Hematopoietic multipotent progenitor cell (in vitro differentiated cells): ENCODE measurements around the gene PRKCA. TPM values are rescaled to one million over a fixed set of nuclear protein-coding genes. Genes with fewer than 3 reads are reported as not detected.

ENCODE experiments used
- DNase-seq, 3 donors: peaks; one replicate each; pipeline ENCODE4 v3.0.0-alpha.2; 2011 to 2015; ENCODE audit warnings: low read depth in 2 of 3, low spot score in 2 of 3
- total RNA-seq: library from RNA; depleted of rRNA; stranded (reverse); fragments of >200 nt; gene quantifications from one replicate; pipeline ENCODE4 v1.2.3, GENCODE V29; 2012

PRKCA gene
- total RNA-seq, 1 donor = 0.54 TPM

GRCh38 chr17:66634193-66634592 lies 331.8 kb downstream of the PRKCA start:
- no peak for DNase-seq

- DNase-seq = no peak
These were observed 333.1 kb downstream of the PRKCA start for GRCh38 chr17:66635386-66636045.

GRCh38 chr17:66636111-66636510 lies 333.7 kb downstream of the PRKCA start:
- DNase-seq = no peak

- DNase-seq = no peak
These were observed 335.1 kb downstream of the PRKCA start for GRCh38 chr17:66637491-66637890.

GRCh38 chr17:66638707-66639479 lies 336.5 kb downstream of the PRKCA start:
- no peak for DNase-seq

GRCh38 chr17:66643815-66644710 lies 341.6 kb downstream of the PRKCA start:
- no peak for DNase-seq

GRCh38 chr17:66645259-66645658 lies 342.8 kb downstream of the PRKCA start:
- DNase-seq = no peak

- DNase-seq = no peak
These were observed 345.1 kb downstream of the PRKCA start for GRCh38 chr17:66647391-66647983.

- DNase-seq = no peak
These were observed 347.6 kb downstream of the PRKCA start for GRCh38 chr17:66649818-66650543.

GRCh38 chr17:66650544-66650877 lies 348.1 kb downstream of the PRKCA start:
- DNase-seq = no peak

- DNase-seq = no peak
These were observed 350.6 kb downstream of the PRKCA start for GRCh38 chr17:66652840-66653507.

GRCh38 chr17:66654106-66654740 lies 351.8 kb downstream of the PRKCA start:
- no peak for DNase-seq

GRCh38 chr17:66654764-66655163 lies 352.4 kb downstream of the PRKCA start:
- DNase-seq = no peak

- no peak for DNase-seq
These were observed 353.0 kb downstream of the PRKCA start for GRCh38 chr17:66655461-66655860.

GRCh38 chr17:66655861-66656260 lies 353.4 kb downstream of the PRKCA start:
- DNase-seq = no peak

GRCh38 chr17:66661411-66662256 lies 359.2 kb downstream of the PRKCA start:
- DNase-seq = no peak

- no peak for DNase-seq
These were observed 360.1 kb downstream of the PRKCA start for GRCh38 chr17:66662496-66662895.

GRCh38 chr17:66663041-66663606 lies 360.7 kb downstream of the PRKCA start:
- no peak for DNase-seq
